SJSA1 (cell line): ENCODE data around the gene HOXD8. TPM values are rescaled to one million over a fixed set of nuclear protein-coding genes. Genes with fewer than 3 reads are reported as not detected.

ENCODE experiments used
- DNase-seq, 2 experiments: peaks; one replicate each; pipeline ENCODE4 v3.0.0-alpha.2; 2015 to 2020; ENCODE audit warnings: low spot score in 2 of 2, low read depth in 1 of 2
- H3K27ac ChIP-seq: fragments of 250-450 bp; sonication (Bioruptor Pico); 2 replicates; pipeline ENCODE4 v1.5.1; 2020; ENCODE audit warnings: mild to moderate bottlenecking, moderate library complexity
- H3K27me3 ChIP-seq: fragments of 250-450 bp; sonication (Bioruptor Pico); replicated peaks from 2 replicates; pipeline ENCODE4 v1.5.1; 2020; ENCODE audit warnings: mild to moderate bottlenecking, moderate library complexity
- H3K36me3 ChIP-seq: fragments of 250-450 bp; sonication (Bioruptor Pico); 2 replicates; pipeline ENCODE4 v1.5.1; 2020; ENCODE audit warnings: mild to moderate bottlenecking
- H3K4me1 ChIP-seq: fragments of 250-450 bp; sonication (Bioruptor Pico); replicated peaks from 2 replicates; pipeline ENCODE4 v1.6.1; 2021; ENCODE audit warnings: mild to moderate bottlenecking
- H3K4me3 ChIP-seq: fragments of 250-450 bp; sonication (Bioruptor Pico); 2 replicates; pipeline ENCODE4 v1.5.1; 2020; ENCODE audit warnings: mild to moderate bottlenecking
- H3K9me3 ChIP-seq: fragments of 250-450 bp; sonication (Bioruptor Pico); replicated peaks from 2 replicates; pipeline ENCODE4 v1.5.1; 2020; ENCODE audit warnings: mild to moderate bottlenecking
- total RNA-seq: library from RNA; depleted of rRNA; stranded (reverse); fragments of >200 nt; shearing (Covaris generic); gene quantifications from 2 replicates; pipeline ENCODE4 v1.2.3, GENCODE V29; 2014

Gene HOXD8
- total RNA-seq, 1 experiment from 2014 or later, result 16.8 TPM

GRCh38 chr2:176087330-176088047 is 42.0 kb upstream of the HOXD8 start:
- H3K27me3 ChIP-seq, result peaks cover 90% of the 10 kb centered on the region
- H3K4me3 ChIP-seq, result no peak overlapping the region
- peak in 1 of 2 experiments; percentile 17 for DNase-seq
- peaks cover 6% of the 10 kb centered on the region for H3K9me3 ChIP-seq
- H3K36me3 ChIP-seq, result no peaks in the 10 kb centered on the region
- peaks cover 5% of the 10 kb centered on the region for H3K4me1 ChIP-seq
- H3K27ac ChIP-seq, result no peak overlapping the region

GRCh38 chr2:176088048-176088936 is 41.2 kb upstream of the HOXD8 start:
- peak; percentile 36 to 61 for DNase-seq
- H3K27me3 ChIP-seq, result peaks cover 90% of the 10 kb centered on the region

GRCh38 chr2:176088937-176089842 is 40.3 kb upstream of the HOXD8 start:
- Histone ChIP-seq H3K27ac (no peak overlapping the region), H3K4me3 (no peak overlapping the region), H3K4me1 (peaks cover 16% of the 10 kb centered on the region), H3K27me3 (peaks cover 92% of the 10 kb centered on the region), H3K36me3 (no peaks in the 10 kb centered on the region), H3K9me3 (no peaks in the 10 kb centered on the region; the same call in 1 of the 2 replicates)
- no peak for DNase-seq

More at GRCh38 chr2:176088048-176088936, 41.2 kb upstream of the HOXD8 start:
- Histone ChIP-seq H3K4me3 (no peak overlapping the region), H3K4me1 (peaks cover 13% of the 10 kb centered on the region), H3K9me3 (peaks cover 3% of the 10 kb centered on the region), H3K36me3 (no peaks in the 10 kb centered on the region), H3K27ac (no peak overlapping the region)

- H3K9me3 ChIP-seq, result no peaks in the 10 kb centered on the region; the same call in 1 of the 2 replicates
- H3K36me3 ChIP-seq, result no peaks in the 10 kb centered on the region
- no peak overlapping the region for H3K27ac ChIP-seq
- peaks cover 92% of the 10 kb centered on the region for H3K27me3 ChIP-seq
- no peak overlapping the region for H3K4me3 ChIP-seq
- H3K4me1 ChIP-seq, result peaks cover 16% of the 10 kb centered on the region
- DNase-seq, result no peak
Observed at GRCh38 chr2:176089843-176090395, 39.6 kb upstream of the HOXD8 start.

GRCh38 chr2:176090862-176091261 is 38.6 kb upstream of the HOXD8 start:
- Histone ChIP-seq H3K36me3 (no peaks in the 10 kb centered on the region), H3K4me1 (peaks cover 16% of the 10 kb centered on the region), H3K27me3 (peaks cover 92% of the 10 kb centered on the region), H3K4me3 (no peak overlapping the region), H3K27ac (no peak overlapping the region), H3K9me3 (no peaks in the 10 kb centered on the region; the same call in 1 of the 2 replicates)
- DNase-seq, result no peak

- H3K4me1 ChIP-seq, result peaks cover 16% of the 10 kb centered on the region
- H3K4me3 ChIP-seq, result no peak overlapping the region
- no peak overlapping the region for H3K27ac ChIP-seq
- H3K36me3 ChIP-seq, result no peaks in the 10 kb centered on the region
- peaks cover 93% of the 10 kb centered on the region for H3K27me3 ChIP-seq
- H3K9me3 ChIP-seq, result no peaks in the 10 kb centered on the region; the same call in 1 of the 2 replicates
- no peak for DNase-seq
Observed at GRCh38 chr2:176091329-176092258, 37.9 kb upstream of the HOXD8 start.

- Histone ChIP-seq H3K4me3 (peak within 1 kb of the TSS; percentile 52), H3K27ac (no peak within 1 kb of the TSS), H3K4me1 (peaks cover 25% of the 10 kb centered on the region), H3K9me3 (no peaks in the 10 kb centered on the region; the same call in 1 of the 2 replicates), H3K36me3 (no peaks in the 10 kb centered on the region), H3K27me3 (peaks cover 86% of the 10 kb centered on the region)
- DNase-seq, result peak in 1 of 2 experiments; percentile 26
Observed at GRCh38 chr2:176092270-176093144, 37.0 kb upstream of the HOXD8 start, which contains the start of gene HOXD13. Gene HOXD13 (plus strand): TSS chr2:176092721. CDS start chr2:176092891, 170 bp downstream.

GRCh38 chr2:176093145-176093897 is 36.2 kb upstream of the HOXD8 start:
- Histone ChIP-seq H3K4me3 (peak overlapping the region; percentile 52), H3K4me1 (peaks cover 31% of the 10 kb centered on the region), H3K27me3 (peaks cover 78% of the 10 kb centered on the region), H3K9me3 (no peaks in the 10 kb centered on the region; the same call in 1 of the 2 replicates), H3K36me3 (no peaks in the 10 kb centered on the region), H3K27ac (no peak overlapping the region)
- peak in 1 of 2 experiments; percentile 55 for DNase-seq

- Histone ChIP-seq H3K9me3 (no peaks in the 10 kb centered on the region; the same call in 1 of the 2 replicates), H3K36me3 (no peaks in the 10 kb centered on the region), H3K27me3 (peaks cover 78% of the 10 kb centered on the region), H3K4me1 (peaks cover 34% of the 10 kb centered on the region), H3K27ac (no peak overlapping the region), H3K4me3 (no peak overlapping the region)
- DNase-seq, result no peak
Observed at GRCh38 chr2:176093898-176094249, 35.6 kb upstream of the HOXD8 start.

- DNase-seq, result no peak
- Histone ChIP-seq H3K4me1 (peaks cover 34% of the 10 kb centered on the region), H3K9me3 (no peaks in the 10 kb centered on the region; the same call in 1 of the 2 replicates), H3K4me3 (no peak overlapping the region), H3K36me3 (no peaks in the 10 kb centered on the region), H3K27me3 (peaks cover 78% of the 10 kb centered on the region), H3K27ac (no peak overlapping the region)
Observed at GRCh38 chr2:176094349-176094748, 35.2 kb upstream of the HOXD8 start.

GRCh38 chr2:176095421-176095820 is 34.1 kb upstream of the HOXD8 start:
- peaks cover 34% of the 10 kb centered on the region for H3K4me1 ChIP-seq
- no peaks in the 10 kb centered on the region for H3K36me3 ChIP-seq
- H3K4me3 ChIP-seq, result no peak overlapping the region
- H3K27ac ChIP-seq, result no peak overlapping the region
- peaks cover 67% of the 10 kb centered on the region for H3K27me3 ChIP-seq
- no peaks in the 10 kb centered on the region; the same call in 1 of the 2 replicates for H3K9me3 ChIP-seq
- DNase-seq, result no peak
